PC-9 (cell line): ENCODE data around the gene TOMM34.

Source experiments
- EZH2 ChIP-seq: fragments of 200-600 bp; sonication (generic); IDR thresholded peaks from 2 replicates; pipeline ENCODE4 v1.8.0; 2017; ENCODE audit warnings: antibody characterized with exemption, low read depth
- TF ChIP-seq, protein P1 (sequence below): fragments of 200-600 bp; sonication (generic); conservative IDR thresholded peaks from 2 replicates; pipeline ENCODE4 v1.6.1; 2017; ENCODE audit warnings: mixed run types, antibody characterized with exemption, mild to moderate bottlenecking, moderate library complexity

DNA sequence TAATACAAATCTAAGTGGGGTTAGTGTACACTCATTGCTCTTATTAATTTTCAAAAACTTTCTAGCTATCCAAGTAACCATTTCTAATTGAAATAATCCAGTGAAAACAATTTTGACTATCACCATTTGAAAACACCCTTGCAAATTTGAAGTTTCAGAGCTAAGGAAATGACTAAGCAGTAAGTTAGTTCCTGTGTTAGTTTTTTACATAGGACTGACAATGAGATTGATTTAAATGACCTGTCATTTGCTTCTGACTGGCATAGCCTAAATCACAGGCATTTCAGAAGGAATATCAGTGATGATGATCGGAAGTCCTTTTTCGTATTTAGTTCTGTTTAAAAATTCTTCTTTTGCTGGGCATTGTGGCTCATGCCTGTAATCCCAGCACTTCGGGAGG, 33.1 kb upstream of the TOMM34 start:
- TF ChIP-seq, protein P1, sequence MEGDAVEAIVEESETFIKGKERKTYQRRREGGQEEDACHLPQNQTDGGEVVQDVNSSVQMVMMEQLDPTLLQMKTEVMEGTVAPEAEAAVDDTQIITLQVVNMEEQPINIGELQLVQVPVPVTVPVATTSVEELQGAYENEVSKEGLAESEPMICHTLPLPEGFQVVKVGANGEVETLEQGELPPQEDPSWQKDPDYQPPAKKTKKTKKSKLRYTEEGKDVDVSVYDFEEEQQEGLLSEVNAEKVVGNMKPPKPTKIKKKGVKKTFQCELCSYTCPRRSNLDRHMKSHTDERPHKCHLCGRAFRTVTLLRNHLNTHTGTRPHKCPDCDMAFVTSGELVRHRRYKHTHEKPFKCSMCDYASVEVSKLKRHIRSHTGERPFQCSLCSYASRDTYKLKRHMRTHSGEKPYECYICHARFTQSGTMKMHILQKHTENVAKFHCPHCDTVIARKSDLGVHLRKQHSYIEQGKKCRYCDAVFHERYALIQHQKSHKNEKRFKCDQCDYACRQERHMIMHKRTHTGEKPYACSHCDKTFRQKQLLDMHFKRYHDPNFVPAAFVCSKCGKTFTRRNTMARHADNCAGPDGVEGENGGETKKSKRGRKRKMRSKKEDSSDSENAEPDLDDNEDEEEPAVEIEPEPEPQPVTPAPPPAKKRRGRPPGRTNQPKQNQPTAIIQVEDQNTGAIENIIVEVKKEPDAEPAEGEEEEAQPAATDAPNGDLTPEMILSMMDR: no peak
- TF ChIP-seq EZH2: no peak
